H1 (cell line): ENCODE results near the gene COL11A1. TPM values are rescaled to one million over a fixed set of nuclear protein-coding genes. Genes with fewer than 3 reads are reported as not detected.
A peak's percentile ranks its signal among the peaks of the same experiment; 100 is the strongest.

ENCODE experiments used
- CTCF ChIA-PET: fragments of 300-600 bp; sonication (Branson Sonifier 250); formaldehyde crosslinking; loops from one replicate; lab custom pipeline; 2021; ENCODE audit not compliant: partially characterized antibody; lab: Charles Lee
- POLR2A ChIA-PET: fragments of 300-600 bp; sonication (Branson Sonifier 250); formaldehyde crosslinking; loops from one replicate; lab custom pipeline; 2021; ENCODE audit warnings: inconsistent platforms; ENCODE audit not compliant: partially characterized antibody; lab: Charles Lee
- DNase-seq, 2 experiments: peaks; one replicate each; pipeline versions ENCODE4 v3.0.0 to v3.0.0-alpha.2; 2010 to 2022; ENCODE audit warnings: low spot score in 2 of 2, low read depth in 1 of 2, mixed read lengths in 1 of 2
- FAIRE-seq: peaks from 2 replicates; lab custom pipeline; 2011; peaks lifted over from hg19 to GRCh38; lab: Jason Lieb, UNC
- H2AFZ ChIP-seq: 2 replicates; pipeline ENCODE4 v1.8.1; 2012; ENCODE audit warnings: low read length, inconsistent platforms
- H2AK5ac ChIP-seq: 2 replicates; pipeline ENCODE4 v1.6.1; 2013; ENCODE audit warnings: low read depth, low read length
- H2BK120ac ChIP-seq: replicated peaks from 2 replicates; pipeline ENCODE3; 2013; ENCODE audit warnings: low read depth, low read length, inconsistent platforms
- H2BK12ac ChIP-seq: 2 replicates; pipeline ENCODE4 v1.6.1; 2013; ENCODE audit warnings: low read depth, low read length
- H2BK15ac ChIP-seq: 2 replicates; pipeline ENCODE4 v1.6.1; 2013; ENCODE audit warnings: low read length
- H2BK20ac ChIP-seq: 2 replicates; pipeline ENCODE4 v1.6.1; 2013; ENCODE audit warnings: low read length
- H2BK5ac ChIP-seq: 2 replicates; pipeline ENCODE4 v1.6.1; 2013; ENCODE audit warnings: low read depth, low read length
- H3K14ac ChIP-seq: 2 replicates; pipeline ENCODE4 v1.6.1; 2013; ENCODE audit warnings: inconsistent platforms; ENCODE audit not compliant: insufficient read length
- H3K18ac ChIP-seq: 2 replicates; pipeline ENCODE4 v1.6.1; 2013; ENCODE audit warnings: low read length; ENCODE audit errors: extremely low read depth
- H3K23ac ChIP-seq: 2 replicates; pipeline ENCODE4 v1.6.1; 2013; ENCODE audit warnings: inconsistent platforms; ENCODE audit not compliant: insufficient read length
- H3K23me2 ChIP-seq: 2 replicates; pipeline ENCODE4 v1.6.1; 2013; ENCODE audit warnings: low read depth, low read length
- H3K27ac ChIP-seq: 2 replicates; pipeline ENCODE4 v1.6.1; 2011; ENCODE audit warnings: low read depth, low read length, inconsistent platforms
- H3K27me3 ChIP-seq, 4 experiments: replicated peaks in 1 of 4; 1 replicate in 1 of 4; 2 replicates in 3 of 4; pipeline versions ENCODE4 v1.6.1 to v1.8.1; 2011 to 2013; ENCODE audit warnings: low read length in 3 of 4, mild to moderate bottlenecking in 3 of 4, inconsistent platforms in 2 of 4, mixed read lengths in 2 of 4, moderate library complexity in 1 of 4; ENCODE audit not compliant: control insufficient read depth in 3 of 4, insufficient read depth in 3 of 4; ENCODE audit errors: extremely low read depth in 1 of 4
- H3K36me3 ChIP-seq, 4 experiments: 2 replicates each; pipeline versions ENCODE4 v1.6.1 to v1.8.1; 2011 to 2013; ENCODE audit warnings: mild to moderate bottlenecking in 4 of 4, low read length in 3 of 4, moderate library complexity in 2 of 4, control low read depth in 1 of 4, inconsistent platforms in 1 of 4; ENCODE audit not compliant: insufficient read depth in 4 of 4, control insufficient read depth in 2 of 4
- H3K4ac ChIP-seq: replicated peaks from 2 replicates; pipeline ENCODE3; 2013; ENCODE audit warnings: low read length, low read depth, mixed read lengths, inconsistent platforms; ENCODE audit not compliant: insufficient read length
- H3K4me1 ChIP-seq, 4 experiments: replicated peaks in 1 of 4; 1 replicate in 1 of 4; 2 replicates in 3 of 4; pipeline versions ENCODE4 v1.6.1 to v1.8.1; 2011 to 2013; ENCODE audit warnings: low read length in 3 of 4, inconsistent platforms in 2 of 4, mixed read lengths in 1 of 4; ENCODE audit not compliant: insufficient read depth in 4 of 4, control insufficient read depth in 3 of 4
- H3K4me2 ChIP-seq, 2 experiments: 2 replicates each; pipeline versions ENCODE4 v1.6.1 to v1.8.1; 2011 to 2013; ENCODE audit warnings: low read depth in 2 of 2, low read length in 2 of 2, control low read depth in 1 of 2, inconsistent platforms in 1 of 2, mild to moderate bottlenecking in 1 of 2; ENCODE audit not compliant: insufficient read depth in 1 of 2
- H3K4me3 ChIP-seq, 4 experiments: fragments of 200-600, 300-600 bp in 1 of 4; sonication (generic), shearing (Covaris generic), sonication (Bioruptor Twin) in 1 of 4; 2 replicates each; pipeline versions ENCODE4 v1.5.1 to v1.8.1; 2011 to 2016; ENCODE audit warnings: low read length in 4 of 4, low read depth in 3 of 4, control low read depth in 2 of 4, inconsistent platforms in 2 of 4, mild to moderate bottlenecking in 2 of 4, mixed read lengths in 1 of 4, moderate library complexity in 1 of 4; ENCODE audit not compliant: insufficient read depth in 2 of 4; ENCODE audit errors: extremely low read depth in 1 of 4
- H3K56ac ChIP-seq: replicated peaks from 2 replicates; pipeline ENCODE3; 2013; ENCODE audit warnings: low read depth, mild to moderate bottlenecking, mixed read lengths, low read length, inconsistent platforms; ENCODE audit not compliant: insufficient read length
- H3K79me1 ChIP-seq: 2 replicates; pipeline ENCODE4 v1.6.1; 2013; ENCODE audit warnings: low read depth, low read length, control low read depth
- H3K79me2 ChIP-seq, 2 experiments: 2 replicates each; pipeline versions ENCODE4 v1.6.1 to v1.8.1; 2012 to 2013; ENCODE audit warnings: low read length in 2 of 2, mild to moderate bottlenecking in 2 of 2, inconsistent platforms in 1 of 2; ENCODE audit not compliant: insufficient read depth in 2 of 2, control insufficient read depth in 1 of 2
- H3K9ac ChIP-seq, 4 experiments: replicated peaks in 1 of 4; 1 replicate in 1 of 4; 2 replicates in 3 of 4; pipeline versions ENCODE4 v1.6.1 to v1.8.1; 2011 to 2013; ENCODE audit warnings: low read depth in 3 of 4, low read length in 3 of 4, control low read depth in 2 of 4, mild to moderate bottlenecking in 2 of 4, moderate library complexity in 2 of 4, inconsistent platforms in 1 of 4; ENCODE audit errors: extremely low read depth in 1 of 4
- H3K9me3 ChIP-seq, 2 experiments: 2 replicates each; pipeline versions ENCODE4 v1.6.1 to v1.8.1; 2012 to 2013; ENCODE audit warnings: mild to moderate bottlenecking in 2 of 2, moderate library complexity in 2 of 2, control low read depth in 1 of 2, inconsistent platforms in 1 of 2, low read depth in 1 of 2, low read length in 1 of 2, mixed read lengths in 1 of 2; ENCODE audit not compliant: insufficient read depth in 2 of 2
- H4K20me1 ChIP-seq, 2 experiments: replicated peaks in 1 of 2; 2 replicates each; pipeline versions ENCODE3 to v1.8.1; 2011 to 2013; ENCODE audit warnings: inconsistent platforms in 2 of 2, low read length in 2 of 2, mild to moderate bottlenecking in 1 of 2; ENCODE audit not compliant: insufficient read depth in 2 of 2, control insufficient read depth in 1 of 2
- H4K5ac ChIP-seq: 2 replicates; pipeline ENCODE4 v1.6.1; 2013; ENCODE audit warnings: low read length, low read depth, mixed read lengths, inconsistent platforms; ENCODE audit not compliant: insufficient read length
- H4K8ac ChIP-seq: 2 replicates; pipeline ENCODE4 v1.8.0; 2013; ENCODE audit warnings: mild to moderate bottlenecking, moderate library complexity, low read length, inconsistent platforms; ENCODE audit not compliant: insufficient read depth; ENCODE audit errors: extremely low read depth
- H4K91ac ChIP-seq: replicated peaks from 2 replicates; pipeline ENCODE3; 2013; ENCODE audit warnings: low read length, mixed read lengths, inconsistent platforms; ENCODE audit not compliant: insufficient read length
- BCL11A ChIP-seq, 2 experiments: IDR thresholded peaks; one replicate each; pipeline ENCODE4 v1.6.1; 2011; ENCODE audit warnings: low read depth in 2 of 2, low read length in 2 of 2, mild to moderate bottlenecking in 2 of 2
- CEBPB ChIP-seq: IDR thresholded peaks from 2 replicates; pipeline ENCODE4 v1.6.1; 2012; ENCODE audit warnings: low read depth, low read length
- CHD1 ChIP-seq: IDR thresholded peaks from 2 replicates; pipeline ENCODE4 v1.6.1; 2012; ENCODE audit warnings: low read depth, low read length, improper control_type of control experiment
- FOSL1 ChIP-seq: IDR thresholded peaks from 2 replicates; pipeline ENCODE4 v1.6.1; 2011; ENCODE audit warnings: mild to moderate bottlenecking, low read depth, low read length, moderate library complexity; ENCODE audit not compliant: insufficient read depth
- MAFK ChIP-seq: IDR thresholded peaks from 2 replicates; pipeline ENCODE4 v1.6.1; 2012; ENCODE audit warnings: low read depth, mild to moderate bottlenecking, improper control_type of control experiment, low read length
- NANOG ChIP-seq: IDR thresholded peaks from 2 replicates; pipeline ENCODE4 v1.6.1; 2011; ENCODE audit warnings: low read length, low read depth, mild to moderate bottlenecking, inconsistent platforms; ENCODE audit not compliant: insufficient read depth, poor library complexity, severe bottlenecking
- SIN3A ChIP-seq, 2 experiments: IDR thresholded peaks in 1 of 2; conservative IDR thresholded peaks in 1 of 2; 2 replicates each; pipeline ENCODE4 v1.6.1; 2011 to 2012; ENCODE audit warnings: low read length in 2 of 2, improper control_type of control experiment in 1 of 2, low read depth in 1 of 2, mild to moderate bottlenecking in 1 of 2
- SIRT6 ChIP-seq: IDR thresholded peaks from one replicate; pipeline ENCODE4 v1.7.1; 2012; ENCODE audit warnings: low read length, inconsistent platforms
- WGBS, 2 experiments: shearing (Covaris generic) in 1 of 2; methylation state at CpG; one replicate each; pipeline versions ENCODE4 v1.1.6 to v1.1.7; 2013 to 2015; ENCODE audit warnings: low lambda C conversion rate in 2 of 2, mixed read lengths in 2 of 2, inconsistent platforms in 1 of 2, low coverage in 1 of 2, missing lambda C conversion rate in 1 of 2; ENCODE audit not compliant: insufficient replicate concordance in 2 of 2, insufficient coverage in 1 of 2, insufficient read length in 1 of 2; ENCODE audit errors: extremely low coverage in 1 of 2, missing lambda C conversion rate in 1 of 2; 5-methylcytosine and 5-hydroxymethylcytosine counted together
- polyA plus RNA-seq, 7 experiments: library from polyadenylated mRNA; depleted of rRNA in 3 of 7; stranded (reverse) in 5 of 7; unstranded in 2 of 7; fragments of >200 nt in 5 of 7; fragments of 200-250 nt in 2 of 7; gene quantifications; 1 replicate in 5 of 7; 2 replicates in 1 of 7; 4 replicates in 1 of 7; pipeline versions ENCODE4 v1.2.1 to v1.2.3, GENCODE V29; 2011 to 2013; ENCODE audit warnings: missing spikeins in 2 of 7, mixed read lengths in 2 of 7
- total RNA-seq: library from RNA; stranded (reverse); fragmentation: NEBNext Ultra II Directional; extraction: Animal tissue kit (Norgen Biotek cat#: 25700); gene quantifications from 2 replicates; pipeline ENCODE4 v1.2.1, GENCODE V29; 2021

The COL11A1 gene
- total and polyA plus RNA-seq, 2 of the 8 experiments (the other 6 are each of a cell fraction or from before 2014, with no cell fraction given), result 4.0 to 27.9 TPM

GRCh38 chr1:102954576-102954975 is 153.7 kb downstream of the COL11A1 start:
- TF ChIP-seq CHD1 (no peak), MAFK (no peak), SIN3A (conservative IDR thresholded peaks at IDR 0.05 in 1 of 2, IDR thresholded peaks at IDR 0.05 in 1 of 2; ENCODE audit: low read depth in 1 of 2, low read length in 2 of 2) (no peak), BCL11A (IDR thresholded peaks at IDR 0.05; ENCODE audit: low read depth in 2 of 2, low read length in 2 of 2) (no peak), FOSL1 (no peak), CEBPB (peak; percentile 78; the same call in 1 of the 2 replicates), NANOG (no peak), SIRT6 (no peak)
- 95% methylated on average over 14 of the region's 14 CpGs; no CpG with 5 or more reads in 1 of the 2 experiments for WGBS, 2 experiments
- Histone ChIP-seq H3K23ac (no peak overlapping the region), H3K4me2 (no peak overlapping the region), H3K14ac (no peak overlapping the region), H3K56ac (no peak overlapping the region), H2BK20ac (no peak overlapping the region), H4K8ac (no peak overlapping the region), H4K20me1 (no peaks in the 10 kb centered on the region), H2AFZ (no peak overlapping the region), H3K4me3 (no peak overlapping the region), H2BK120ac (no peak overlapping the region), H4K91ac (no peak overlapping the region), H2AK5ac (no peak overlapping the region), H3K36me3 (0 out of 8 replicates have a peak, but pooled peaks cover 0 to 2% (median 0%) of the 10 kb centered on the region in 4 experiments), H3K4me1 (no peaks in the 10 kb centered on the region), H3K23me2 (no peaks in the 10 kb centered on the region), H2BK5ac (no peak overlapping the region), H2BK15ac (no peak overlapping the region), H3K79me2 (no peaks in the 10 kb centered on the region), H2BK12ac (no peak overlapping the region), H3K4ac (no peak overlapping the region), H3K18ac (no peak overlapping the region), H4K5ac (no peak overlapping the region), H3K79me1 (no peaks in the 10 kb centered on the region), H3K27me3 (no peaks in the 10 kb centered on the region), H3K9me3 (peaks cover 0 to 4% of the 10 kb centered on the region in 2 experiments; a peak in 1 of 4 replicates), H3K9ac (no peak overlapping the region), H3K27ac (no peak overlapping the region)
- ChIA-PET CTCF (no interaction called here), POLR2A (no interaction called here)
- DNase-seq, result no peak
- no peak for FAIRE-seq
